Measurements from ENCODE around the gene UTP3.

- TF ChIP-seq, protein P1, sequence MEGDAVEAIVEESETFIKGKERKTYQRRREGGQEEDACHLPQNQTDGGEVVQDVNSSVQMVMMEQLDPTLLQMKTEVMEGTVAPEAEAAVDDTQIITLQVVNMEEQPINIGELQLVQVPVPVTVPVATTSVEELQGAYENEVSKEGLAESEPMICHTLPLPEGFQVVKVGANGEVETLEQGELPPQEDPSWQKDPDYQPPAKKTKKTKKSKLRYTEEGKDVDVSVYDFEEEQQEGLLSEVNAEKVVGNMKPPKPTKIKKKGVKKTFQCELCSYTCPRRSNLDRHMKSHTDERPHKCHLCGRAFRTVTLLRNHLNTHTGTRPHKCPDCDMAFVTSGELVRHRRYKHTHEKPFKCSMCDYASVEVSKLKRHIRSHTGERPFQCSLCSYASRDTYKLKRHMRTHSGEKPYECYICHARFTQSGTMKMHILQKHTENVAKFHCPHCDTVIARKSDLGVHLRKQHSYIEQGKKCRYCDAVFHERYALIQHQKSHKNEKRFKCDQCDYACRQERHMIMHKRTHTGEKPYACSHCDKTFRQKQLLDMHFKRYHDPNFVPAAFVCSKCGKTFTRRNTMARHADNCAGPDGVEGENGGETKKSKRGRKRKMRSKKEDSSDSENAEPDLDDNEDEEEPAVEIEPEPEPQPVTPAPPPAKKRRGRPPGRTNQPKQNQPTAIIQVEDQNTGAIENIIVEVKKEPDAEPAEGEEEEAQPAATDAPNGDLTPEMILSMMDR (IDR thresholded peaks at IDR 0.05 in 2 of 3, conservative IDR thresholded peaks at IDR 0.05 in 1 of 3; ENCODE audit: borderline replicate concordance in 1 of 3, insufficient read depth in 1 of 3, low read depth in 2 of 3, low read length in 2 of 3): no peak
- TF ChIP-seq JUND (IDR thresholded peaks at IDR 0.05) (no peak), POLR2A (IDR thresholded peaks at IDR 0.05; ENCODE audit: borderline replicate concordance, extremely low read depth, insufficient read depth, insufficient read length) (no peak), SIN3A (IDR thresholded peaks at IDR 0.05; ENCODE audit: low read depth) (no peak), YY1 (IDR thresholded peaks at IDR 0.05; ENCODE audit: extremely low read depth, insufficient replicate concordance, low read depth, low read length) (no peak), REST (IDR thresholded peaks at IDR 0.05; ENCODE audit: low read depth) (no peak), EZH2phosphoT487 (IDR thresholded peaks at IDR 0.05; ENCODE audit: borderline replicate concordance) (no peak), POLR2AphosphoS5 (IDR thresholded peaks at IDR 0.05; ENCODE audit: low read depth, low read length) (no peak), ZFX (IDR thresholded peaks at IDR 0.05) (no peak), CBX3 (IDR thresholded peaks at IDR 0.05; ENCODE audit: low read depth) (no peak)
- TF ChIP-seq, protein P2, sequence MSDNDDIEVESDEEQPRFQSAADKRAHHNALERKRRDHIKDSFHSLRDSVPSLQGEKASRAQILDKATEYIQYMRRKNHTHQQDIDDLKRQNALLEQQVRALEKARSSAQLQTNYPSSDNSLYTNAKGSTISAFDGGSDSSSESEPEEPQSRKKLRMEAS (IDR thresholded peaks at IDR 0.05): no peak
- TF ChIP-seq, protein P3, sequence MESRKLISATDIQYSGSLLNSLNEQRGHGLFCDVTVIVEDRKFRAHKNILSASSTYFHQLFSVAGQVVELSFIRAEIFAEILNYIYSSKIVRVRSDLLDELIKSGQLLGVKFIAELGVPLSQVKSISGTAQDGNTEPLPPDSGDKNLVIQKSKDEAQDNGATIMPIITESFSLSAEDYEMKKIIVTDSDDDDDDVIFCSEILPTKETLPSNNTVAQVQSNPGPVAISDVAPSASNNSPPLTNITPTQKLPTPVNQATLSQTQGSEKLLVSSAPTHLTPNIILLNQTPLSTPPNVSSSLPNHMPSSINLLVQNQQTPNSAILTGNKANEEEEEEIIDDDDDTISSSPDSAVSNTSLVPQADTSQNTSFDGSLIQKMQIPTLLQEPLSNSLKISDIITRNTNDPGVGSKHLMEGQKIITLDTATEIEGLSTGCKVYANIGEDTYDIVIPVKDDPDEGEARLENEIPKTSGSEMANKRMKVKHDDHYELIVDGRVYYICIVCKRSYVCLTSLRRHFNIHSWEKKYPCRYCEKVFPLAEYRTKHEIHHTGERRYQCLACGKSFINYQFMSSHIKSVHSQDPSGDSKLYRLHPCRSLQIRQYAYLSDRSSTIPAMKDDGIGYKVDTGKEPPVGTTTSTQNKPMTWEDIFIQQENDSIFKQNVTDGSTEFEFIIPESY (IDR thresholded peaks at IDR 0.05; ENCODE audit: extremely low read depth, insufficient replicate concordance, low read length): no peak
Measured at GRCh38 chr4:70734168-70734954, 46.0 kb downstream of the UTP3 start.

Measured in HCT116 (cell line).